Activated T-helper 1 cell treated with Interleukin-2 at 50 U/mL for 16 hours (primary cell): ENCODE results near the gene PCGF2.

Source experiments
- DNase-seq: peaks from one replicate; pipeline ENCODE4 v3.0.0-alpha.2; 2020; ENCODE audit warnings: low read depth

Gene PCGF2

GRCh38 chr17:38751144-38751807 lies 3.1 kb upstream of the PCGF2 start:
- no peak for DNase-seq

GRCh38 chr17:38750312-38751121 lies 2.4 kb upstream of the PCGF2 start:
- DNase-seq = no peak

- DNase-seq = no peak
Measured at GRCh38 chr17:38750044-38750311, 1.8 kb upstream of the PCGF2 start.

- DNase-seq = no peak
Measured at GRCh38 chr17:38749223-38750043, 1.3 kb upstream of the PCGF2 start.

- DNase-seq = no peak
Measured at GRCh38 chr17:38748892-38749222, 721 bp upstream of the PCGF2 start.

GRCh38 chr17:38747463-38748148 lies 530 bp downstream of the PCGF2 start:
- no peak for DNase-seq

GRCh38 chr17:38746849-38747462 lies 1.2 kb downstream of the PCGF2 start:
- DNase-seq = no peak

- no peak for DNase-seq
Measured at GRCh38 chr17:38746004-38746848, 1.9 kb downstream of the PCGF2 start.

GRCh38 chr17:38745545-38745944 lies 2.6 kb downstream of the PCGF2 start:
- no peak for DNase-seq

GRCh38 chr17:38743556-38744171 lies 4.5 kb downstream of the PCGF2 start:
- no peak for DNase-seq

GRCh38 chr17:38742411-38743308 lies 5.5 kb downstream of the PCGF2 start:
- no peak for DNase-seq

GRCh38 chr17:38741921-38742410 lies 6.2 kb downstream of the PCGF2 start:
- DNase-seq = no peak

GRCh38 chr17:38741461-38741860 lies 6.7 kb downstream of the PCGF2 start:
- DNase-seq = no peak

- no peak for DNase-seq
Measured at GRCh38 chr17:38740806-38741205, 7.3 kb downstream of the PCGF2 start.

- no peak for DNase-seq
Measured at GRCh38 chr17:38740044-38740443, 8.1 kb downstream of the PCGF2 start.

GRCh38 chr17:38739305-38739704 lies 8.8 kb downstream of the PCGF2 start:
- DNase-seq = no peak

GRCh38 chr17:38738686-38739085 lies 9.4 kb downstream of the PCGF2 start:
- no peak for DNase-seq

- DNase-seq = no peak
Measured at GRCh38 chr17:38738007-38738662, 10.0 kb downstream of the PCGF2 start.
